Left lobe of liver (tissue), 2 donors: ENCODE measurements around the gene ASIC1. TPM values are rescaled to one million over a fixed set of nuclear protein-coding genes. Genes with fewer than 3 reads are reported as not detected.

Source experiments
- ATAC-seq: fragments of 200-7000 bp; cut with Tn5 transposase; one replicate; pipeline ENCODE4 v1.9.1; 2020; ENCODE audit warnings: mild to moderate bottlenecking, moderate library complexity
- DNase-seq: peaks from one replicate; pipeline ENCODE4 v3.0.0-alpha.2; 2020; ENCODE audit warnings: low spot score
- total RNA-seq: library from RNA; stranded (reverse); gene quantifications from one replicate; pipeline ENCODE4 v1.2.1, GENCODE V29; 2021
- donor health status: DM: no; HTN: no; CAD: no; lungs with moderate emphysema.
- donor health status: DM: no; HTN: yes; CAD: no.

The ASIC1 gene
- total RNA-seq, 1 donor from 2014 or later = 0.28 TPM

DNA sequence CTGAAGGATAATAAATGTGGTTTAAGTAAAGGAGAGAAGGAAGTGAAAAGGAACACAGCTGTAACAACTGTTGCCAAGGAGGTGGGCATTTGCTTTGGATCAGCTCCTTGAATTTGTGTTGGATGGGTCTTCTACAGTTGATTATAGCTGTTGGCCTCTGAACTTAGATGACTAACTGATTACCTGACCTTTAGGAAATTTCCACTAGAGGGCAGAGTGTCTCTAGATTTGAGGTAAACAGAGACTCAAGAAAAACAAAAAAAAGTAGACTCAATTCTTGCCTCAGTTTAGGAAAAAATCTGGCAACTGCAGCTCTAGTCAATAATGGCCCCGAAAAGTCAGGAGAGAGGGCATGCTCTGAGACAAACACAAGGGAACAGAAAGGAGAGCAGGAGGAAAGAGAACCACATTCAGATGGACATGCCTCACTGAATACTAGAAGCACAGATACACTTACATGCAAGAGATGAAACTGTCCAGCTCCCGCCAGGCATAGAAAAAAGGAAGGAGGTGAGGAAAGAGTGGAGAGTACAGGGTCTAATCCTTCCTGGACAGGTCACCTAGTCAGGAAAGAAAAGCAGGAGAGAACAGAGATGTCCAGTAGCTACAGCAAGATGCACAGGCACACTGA lies 75.2 kb downstream of the ASIC1 start:
- ATAC-seq = no peak
- DNase-seq = no peak

Other genes with a start within 250 kb of the ASIC1 start
- 11.3 TPM for gene NCKAP5L, start 229.2 kb upstream of the ASIC1 start, total RNA-seq
- gene BCDIN3D, start 214.5 kb upstream of the ASIC1 start, total RNA-seq = 3.2 TPM
- gene FAIM2, start 153.7 kb upstream of the ASIC1 start, total RNA-seq = not detected
- gene AQP2, start 106.9 kb upstream of the ASIC1 start, total RNA-seq = not detected
- not detected for gene AQP5, start 95.7 kb upstream of the ASIC1 start, total RNA-seq
- 0.28 TPM for gene AQP6, start 84.6 kb upstream of the ASIC1 start, total RNA-seq
- gene RACGAP1, start 32.1 kb upstream of the ASIC1 start, total RNA-seq = 3.9 TPM
- gene SMARCD1, start 27.7 kb downstream of the ASIC1 start, total RNA-seq = 18.6 TPM
- gene GPD1, start 46.4 kb downstream of the ASIC1 start, total RNA-seq = 129 TPM
- 57.0 TPM for gene COX14, start 54.6 kb downstream of the ASIC1 start, total RNA-seq
- 6.5 TPM for gene CERS5, start 109.8 kb downstream of the ASIC1 start, total RNA-seq
- 8.7 TPM for gene LIMA1, start 225.9 kb downstream of the ASIC1 start, total RNA-seq